Coronary artery (tissue), 2 donors: ENCODE measurements around the gene MMP1.
"Not testable (repeated sequence)": the region's sequence is repeated elsewhere in the genome, so short reads cannot be mapped to it uniquely, and the experiment has no call there.

Source experiments
- DNase-seq: peaks from one replicate; pipeline ENCODE4 v3.0.0-alpha.2; 2017; ENCODE audit warnings: low spot score
- H3K27ac ChIP-seq, 2 donors: fragments of 200-600 bp; sonication (generic); one replicate each; pipeline ENCODE4 v1.5.1; 2016 to 2019
- H3K4me3 ChIP-seq: fragments of 200-600 bp; sonication (generic); 2 replicates; pipeline ENCODE4 v1.5.1; 2016; ENCODE audit warnings: mild to moderate bottlenecking, moderate library complexity
- TF ChIP-seq, protein P1 (sequence below): fragments of 200-600 bp; sonication (generic); IDR thresholded peaks from one replicate; pipeline ENCODE4 v1.5.1; 2019; ENCODE audit warnings: antibody characterized with exemption

The MMP1 gene

GRCh38 chr11:102749101-102749722 is 48.7 kb downstream of the MMP1 start:
- no peak for DNase-seq
- Histone ChIP-seq H3K4me3 (no peak overlapping the region), H3K27ac (no peak overlapping the region)
- TF ChIP-seq, protein P1, sequence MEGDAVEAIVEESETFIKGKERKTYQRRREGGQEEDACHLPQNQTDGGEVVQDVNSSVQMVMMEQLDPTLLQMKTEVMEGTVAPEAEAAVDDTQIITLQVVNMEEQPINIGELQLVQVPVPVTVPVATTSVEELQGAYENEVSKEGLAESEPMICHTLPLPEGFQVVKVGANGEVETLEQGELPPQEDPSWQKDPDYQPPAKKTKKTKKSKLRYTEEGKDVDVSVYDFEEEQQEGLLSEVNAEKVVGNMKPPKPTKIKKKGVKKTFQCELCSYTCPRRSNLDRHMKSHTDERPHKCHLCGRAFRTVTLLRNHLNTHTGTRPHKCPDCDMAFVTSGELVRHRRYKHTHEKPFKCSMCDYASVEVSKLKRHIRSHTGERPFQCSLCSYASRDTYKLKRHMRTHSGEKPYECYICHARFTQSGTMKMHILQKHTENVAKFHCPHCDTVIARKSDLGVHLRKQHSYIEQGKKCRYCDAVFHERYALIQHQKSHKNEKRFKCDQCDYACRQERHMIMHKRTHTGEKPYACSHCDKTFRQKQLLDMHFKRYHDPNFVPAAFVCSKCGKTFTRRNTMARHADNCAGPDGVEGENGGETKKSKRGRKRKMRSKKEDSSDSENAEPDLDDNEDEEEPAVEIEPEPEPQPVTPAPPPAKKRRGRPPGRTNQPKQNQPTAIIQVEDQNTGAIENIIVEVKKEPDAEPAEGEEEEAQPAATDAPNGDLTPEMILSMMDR, result no peak

GRCh38 chr11:102746746-102747578 is 51.0 kb downstream of the MMP1 start:
- not testable (repeated sequence) for H3K27ac ChIP-seq, H3K4me3 ChIP-seq, DNase-seq
